Measurements from ENCODE around the gene ANKS1B. TPM values are rescaled to one million over a fixed set of nuclear protein-coding genes. Genes with fewer than 3 reads are reported as not detected.

The ANKS1B gene
- total RNA-seq, 1 donor from 2014 or later, result 2.3 TPM

- no peak for TF ChIP-seq CTCF (IDR thresholded peaks at IDR 0.05)
- peak overlapping the region; percentile 73 for H3K27ac Mint-ChIP-seq (ENCODE audit: unreplicated experiment)
- DNase-seq (ENCODE audit: low spot score), result no peak
- no peak overlapping the region for H3K4me3 Mint-ChIP-seq (ENCODE audit: unreplicated experiment)
- peaks cover 35% of the 10 kb centered on the region for H3K4me1 Mint-ChIP-seq (ENCODE audit: low read depth)
- no peaks in the 10 kb centered on the region for H3K27me3 Mint-ChIP-seq (ENCODE audit: low read depth)
- H3K9me3 Mint-ChIP-seq (ENCODE audit: low read depth), result no peaks in the 10 kb centered on the region
- H3K36me3 Mint-ChIP-seq (ENCODE audit: low read depth), result peaks cover 21% of the 10 kb centered on the region
These were observed 1285.9 kb downstream of the ANKS1B start for GRCh38 chr12:98698603-98699463.

- Mint-ChIP-seq H3K9me3 (ENCODE audit: low read depth) (no peaks in the 10 kb centered on the region), H3K4me3 (ENCODE audit: unreplicated experiment) (no peak overlapping the region), H3K27me3 (ENCODE audit: low read depth) (no peaks in the 10 kb centered on the region), H3K36me3 (ENCODE audit: low read depth) (peaks cover 29% of the 10 kb centered on the region), H3K27ac (ENCODE audit: unreplicated experiment) (no peak overlapping the region), H3K4me1 (ENCODE audit: low read depth) (peaks cover 27% of the 10 kb centered on the region)
- DNase-seq (ENCODE audit: low spot score), result no peak
- TF ChIP-seq CTCF (IDR thresholded peaks at IDR 0.05), result no peak
These were observed 1287.5 kb downstream of the ANKS1B start for GRCh38 chr12:98697209-98697608.

GRCh38 chr12:98696036-98696646 is 1288.6 kb downstream of the ANKS1B start:
- no peak for TF ChIP-seq CTCF (IDR thresholded peaks at IDR 0.05)
- Mint-ChIP-seq H3K36me3 (ENCODE audit: low read depth) (peaks cover 34% of the 10 kb centered on the region), H3K4me3 (ENCODE audit: unreplicated experiment) (no peak overlapping the region), H3K4me1 (ENCODE audit: low read depth) (peaks cover 24% of the 10 kb centered on the region), H3K9me3 (ENCODE audit: low read depth) (no peaks in the 10 kb centered on the region), H3K27me3 (ENCODE audit: low read depth) (no peaks in the 10 kb centered on the region), H3K27ac (ENCODE audit: unreplicated experiment) (no peak overlapping the region)
- DNase-seq (ENCODE audit: low spot score), result no peak

- no peak for TF ChIP-seq CTCF (IDR thresholded peaks at IDR 0.05)
- Mint-ChIP-seq H3K36me3 (ENCODE audit: low read depth) (peaks cover 50% of the 10 kb centered on the region), H3K27ac (ENCODE audit: unreplicated experiment) (no peak overlapping the region), H3K9me3 (ENCODE audit: low read depth) (no peaks in the 10 kb centered on the region), H3K4me1 (ENCODE audit: low read depth) (peaks cover 5% of the 10 kb centered on the region), H3K27me3 (ENCODE audit: low read depth) (no peaks in the 10 kb centered on the region), H3K4me3 (ENCODE audit: unreplicated experiment) (no peak overlapping the region)
- no peak for DNase-seq (ENCODE audit: low spot score)
These were observed 1293.4 kb downstream of the ANKS1B start for GRCh38 chr12:98691351-98691750.

- no peak overlapping the region for H3K27ac Mint-ChIP-seq (ENCODE audit: unreplicated experiment)
- peaks cover 40% of the 10 kb centered on the region for H3K36me3 Mint-ChIP-seq (ENCODE audit: low read depth)
- H3K4me1 Mint-ChIP-seq (ENCODE audit: low read depth), result peaks cover 2% of the 10 kb centered on the region
- TF ChIP-seq CTCF (IDR thresholded peaks at IDR 0.05), result no peak
- H3K9me3 Mint-ChIP-seq (ENCODE audit: low read depth), result no peaks in the 10 kb centered on the region
- no peak for DNase-seq (ENCODE audit: low spot score)
- no peaks in the 10 kb centered on the region for H3K27me3 Mint-ChIP-seq (ENCODE audit: low read depth)
- no peak overlapping the region for H3K4me3 Mint-ChIP-seq (ENCODE audit: unreplicated experiment)
These were observed 1298.1 kb downstream of the ANKS1B start for GRCh38 chr12:98686603-98687002.

Other genes starting within 250 kb of the ANKS1B start
- 13.7 to 18.7 TPM (median 13.9 TPM) in 3 replicates for gene BLTP3B, start 157.9 kb upstream of the ANKS1B start, total RNA-seq
- 17.4 to 20.7 TPM (median 20.6 TPM) in 3 replicates for gene ACTR6, start 215.9 kb upstream of the ANKS1B start, total RNA-seq